NAMALWA (cell line): ENCODE measurements around the gene TREH.

Experiments used
- DNase-seq: peaks from one replicate; pipeline ENCODE4 v3.0.0-alpha.2; 2015; ENCODE audit warnings: low spot score

TREH gene

DNA sequence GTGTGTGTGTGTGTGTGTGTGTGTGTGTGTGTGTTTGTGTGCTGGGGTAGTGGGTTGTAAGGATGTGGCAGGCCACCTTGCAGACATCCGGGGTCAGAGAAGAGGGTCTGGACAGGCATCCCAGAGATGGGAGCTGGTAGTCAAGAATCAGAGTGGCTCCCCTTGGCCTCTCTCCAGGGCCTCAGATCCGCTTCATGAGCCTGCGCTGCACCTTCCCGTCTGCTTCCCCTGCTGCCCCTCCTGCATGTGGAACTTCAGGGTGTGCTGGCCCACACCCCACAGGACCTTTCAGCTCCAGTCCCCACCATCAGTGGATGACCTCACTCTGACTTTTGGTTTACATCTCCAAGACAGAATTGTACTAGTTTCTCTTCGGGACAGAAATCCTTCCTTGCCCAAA, 31.2 kb downstream of the TREH start:
- no peak for DNase-seq

DNA sequence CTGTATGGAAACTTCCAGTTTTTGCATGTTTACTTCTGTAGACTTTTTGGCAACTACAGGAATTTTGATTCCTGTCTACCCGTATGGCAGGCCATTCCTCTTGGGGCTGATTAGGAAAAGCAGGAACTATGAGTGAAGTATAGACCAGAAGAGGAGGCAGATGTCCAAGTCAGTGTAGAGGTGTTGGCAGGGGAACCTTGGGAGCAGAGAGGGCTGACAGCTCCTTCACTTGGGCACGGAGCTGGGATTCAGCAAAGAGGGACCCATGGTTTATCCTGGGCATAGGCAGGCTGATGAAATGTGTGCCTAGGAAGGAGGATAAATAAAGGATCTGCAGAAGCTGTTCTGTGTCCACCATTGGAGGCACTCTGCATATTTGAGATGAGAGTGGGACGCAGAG, 33.1 kb downstream of the TREH start:
- no peak for DNase-seq

DNA sequence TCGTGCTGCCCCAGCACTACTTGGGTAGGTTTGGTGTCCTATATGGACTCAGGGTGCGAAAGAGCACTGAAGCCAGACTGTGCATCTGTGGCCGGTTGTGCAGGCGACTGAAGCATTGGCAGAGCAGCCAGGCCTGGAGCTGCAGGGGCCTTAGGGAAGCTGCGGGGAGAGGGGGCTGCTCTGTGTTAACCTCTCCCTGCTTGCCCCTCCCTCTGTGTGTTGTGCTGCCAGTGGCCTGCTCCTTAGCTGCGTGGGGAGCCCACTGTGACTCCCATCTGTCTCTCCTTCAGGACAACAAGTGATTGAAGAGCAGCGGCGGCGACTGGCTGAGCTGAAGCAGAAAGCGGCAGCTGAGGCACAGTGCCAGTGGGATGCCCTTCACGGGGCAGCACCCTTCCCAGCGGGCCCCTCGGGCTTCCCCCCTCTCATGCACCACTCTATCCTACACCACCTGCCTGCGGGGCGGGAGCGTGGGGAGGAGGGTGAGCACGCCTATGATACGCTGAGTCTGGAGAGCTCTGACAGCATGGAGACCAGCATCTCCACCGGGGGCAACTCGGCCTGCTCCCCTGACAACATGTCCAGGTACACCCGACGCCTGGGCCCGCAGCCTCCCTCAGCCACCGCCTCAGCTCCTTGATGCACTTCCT, 34.3 kb downstream of the TREH start:
- no peak for DNase-seq

DNA sequence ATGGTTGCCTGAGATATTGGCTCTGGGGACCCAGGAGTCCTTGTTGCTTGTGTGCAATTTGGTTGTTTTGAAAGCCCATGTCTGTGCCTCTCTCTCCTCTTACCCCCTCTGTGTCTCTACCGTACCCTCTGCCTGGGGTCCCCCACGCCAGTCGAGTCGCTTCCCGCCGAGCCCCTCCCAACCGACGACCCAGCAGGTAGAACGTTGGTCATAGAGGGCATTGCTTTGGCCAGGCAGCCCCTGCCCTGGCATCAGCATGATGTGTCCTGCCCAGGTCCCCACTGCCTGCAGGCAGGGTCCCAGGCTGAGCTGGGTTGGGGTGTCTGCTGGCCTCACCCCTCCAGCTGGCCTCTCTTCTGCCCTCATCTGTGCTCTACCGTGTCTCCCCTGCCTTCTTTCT, 35.0 kb downstream of the TREH start:
- no peak for DNase-seq

DNA sequence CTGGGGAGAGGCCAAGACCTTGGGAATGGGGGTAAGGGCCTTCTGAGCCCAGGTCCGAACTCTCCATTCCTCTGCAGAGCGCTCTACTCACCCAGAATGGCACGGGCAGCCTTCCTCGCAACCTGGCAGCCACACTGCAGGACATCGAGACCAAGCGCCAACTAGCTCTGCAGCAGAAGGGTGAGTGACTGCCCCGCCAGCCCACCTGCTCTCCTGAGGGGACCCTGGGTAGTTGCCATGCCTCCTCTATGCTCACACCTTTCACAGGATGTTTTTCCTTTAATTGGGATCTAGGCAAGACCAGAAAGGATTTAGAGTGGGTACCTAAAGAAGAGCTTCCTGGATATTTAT, 35.5 kb downstream of the TREH start:
- DNase-seq = no peak

DNA sequence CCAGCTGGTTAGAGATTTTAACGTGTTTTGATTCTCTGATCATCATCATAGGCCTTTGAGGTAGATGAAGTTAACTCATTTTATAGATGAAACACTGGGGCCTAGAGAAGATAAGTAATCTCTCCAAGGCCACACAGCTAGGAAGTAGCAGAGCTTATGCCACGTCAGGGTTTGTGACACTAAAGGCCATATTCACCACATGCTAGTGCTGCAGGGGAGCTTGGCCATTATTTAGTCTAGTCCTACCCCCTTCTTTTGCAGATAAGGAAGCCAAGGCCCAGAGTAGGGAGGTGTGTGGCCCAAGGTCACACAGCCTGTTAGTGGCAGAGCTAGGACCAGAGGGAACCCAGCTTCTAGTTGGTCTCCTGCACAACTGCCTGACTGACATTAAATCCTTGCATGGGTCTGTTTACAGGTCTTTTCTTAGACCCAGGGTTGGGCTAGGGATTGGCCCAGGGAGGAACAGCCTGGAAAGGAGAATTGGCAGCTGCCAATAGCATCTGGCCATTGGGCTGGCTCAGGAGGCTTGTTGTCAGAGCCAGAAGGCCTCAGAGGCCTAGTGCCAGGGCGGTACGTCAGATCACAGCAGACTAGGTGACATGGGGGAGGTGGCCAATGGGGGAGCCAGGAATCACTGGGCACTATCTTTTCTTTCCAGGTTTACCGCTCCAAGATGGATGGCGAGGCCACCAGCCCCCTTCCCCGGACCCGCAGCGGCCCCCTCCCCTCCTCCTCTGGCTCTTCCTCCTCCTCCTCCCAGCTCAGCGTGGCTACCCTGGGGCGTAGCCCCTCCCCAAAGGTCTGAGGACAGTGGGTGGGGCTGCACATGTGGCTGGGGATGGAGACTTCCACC, 36.1 kb downstream of the TREH start:
- DNase-seq = no peak

DNA sequence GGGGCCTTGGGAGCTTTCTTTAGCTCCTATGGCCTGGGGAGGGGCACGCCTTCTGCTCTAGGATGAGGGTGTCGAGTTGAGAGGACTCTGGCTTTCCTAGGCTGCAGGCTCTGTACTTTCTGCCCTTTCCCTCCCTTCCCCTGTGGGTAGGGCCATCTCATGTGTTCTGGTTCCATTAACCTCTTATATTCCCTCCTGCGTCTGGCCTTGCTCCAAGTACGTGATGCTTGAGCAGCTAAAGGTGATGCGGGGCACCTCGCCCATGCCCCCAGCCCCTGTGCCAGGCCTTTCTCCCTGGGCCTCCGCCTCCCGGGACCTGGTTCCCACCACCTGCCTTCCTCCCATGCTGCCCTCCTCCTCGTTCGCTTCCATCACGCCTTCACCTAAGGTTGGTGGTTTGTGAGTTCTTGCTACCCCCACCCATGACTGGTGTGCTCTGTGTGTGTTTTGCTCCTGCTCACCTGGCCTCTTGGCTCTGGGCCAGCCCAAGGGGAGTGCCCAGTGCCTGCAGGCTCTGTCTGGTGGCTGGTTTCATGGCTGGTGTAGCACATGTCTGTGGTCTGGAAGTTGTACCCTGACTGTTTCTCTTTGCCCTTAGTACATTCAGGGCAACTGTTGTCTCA, 37.9 kb downstream of the TREH start:
- no peak for DNase-seq

DNA sequence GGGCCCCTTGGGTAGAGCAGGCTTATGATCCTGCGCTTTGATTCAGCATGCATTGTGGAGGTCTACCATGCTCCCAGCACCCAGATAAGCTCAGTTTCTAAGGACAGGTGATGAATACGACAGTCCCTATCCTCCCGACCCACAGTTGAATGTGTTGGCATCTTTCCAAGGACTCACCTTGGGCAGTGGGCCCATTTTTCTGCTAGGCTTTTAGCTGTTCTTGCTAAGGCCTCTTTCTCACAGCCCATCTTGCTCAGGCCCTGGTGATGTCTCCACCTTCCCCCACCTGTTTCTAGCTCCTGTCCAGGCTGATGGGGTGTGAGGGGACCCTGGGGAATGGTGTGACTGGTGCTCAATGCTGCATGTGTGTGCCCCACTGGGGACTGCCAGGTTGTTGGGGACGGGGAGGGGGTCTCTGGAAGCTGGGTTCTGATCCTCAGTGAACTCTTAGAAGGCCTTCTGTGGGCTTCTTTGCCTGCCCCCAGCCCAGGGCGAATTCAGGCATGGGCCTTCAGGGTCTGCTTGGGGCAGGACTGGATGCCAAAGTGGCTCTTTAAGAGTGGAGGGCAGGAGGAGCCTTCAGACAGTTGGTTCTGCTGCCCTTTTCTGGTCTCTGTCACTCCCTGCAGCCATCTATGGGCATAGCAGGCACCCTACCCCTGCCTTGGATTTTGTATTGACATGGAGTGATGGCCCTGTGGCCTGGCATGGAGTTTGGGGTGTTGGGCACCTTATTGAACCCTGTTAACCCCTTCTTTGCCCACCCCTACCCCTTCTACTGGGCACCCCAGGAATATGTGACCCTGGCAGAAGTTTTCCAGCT, 38.9 kb downstream of the TREH start:
- DNase-seq = no peak

DNA sequence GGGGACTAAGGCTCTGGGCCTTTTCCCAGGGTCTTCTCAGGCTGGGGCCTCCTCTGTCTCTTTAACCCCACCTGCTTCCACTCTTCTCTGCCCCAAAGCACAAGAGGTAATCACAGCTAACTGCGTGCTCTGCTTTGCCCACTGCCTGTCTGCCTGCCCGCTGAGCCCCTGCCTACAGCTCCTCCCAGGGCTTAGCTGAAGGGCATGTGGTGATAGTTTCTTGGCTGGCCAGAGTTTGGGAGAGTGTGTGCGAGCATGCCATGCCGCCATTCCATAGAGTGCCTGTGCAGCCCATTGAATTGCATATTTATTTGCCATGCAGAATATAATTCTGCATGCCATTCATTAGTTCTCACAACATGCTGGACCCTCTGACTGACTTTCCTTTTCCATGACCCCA, 39.6 kb downstream of the TREH start:
- DNase-seq = no peak

DNA sequence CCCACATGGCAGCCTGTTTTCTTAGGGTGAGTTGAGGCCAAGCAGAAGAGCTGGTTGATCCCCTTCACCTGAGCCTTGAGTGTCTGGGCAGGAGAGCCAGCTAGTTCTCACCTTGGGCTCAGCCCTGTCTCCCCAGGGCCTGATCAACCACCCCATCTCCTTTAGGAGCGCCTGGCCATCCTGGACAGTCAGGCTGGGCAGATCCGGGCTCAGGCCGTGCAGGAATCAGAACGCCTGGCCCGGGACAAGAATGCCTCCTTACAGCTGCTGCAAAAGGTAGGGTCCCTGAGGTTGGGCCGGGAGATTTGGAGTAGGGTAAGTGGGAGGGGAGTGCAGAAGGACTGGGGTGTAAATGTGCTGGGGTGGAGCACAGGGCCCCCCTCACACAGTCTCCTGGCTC, 40.7 kb downstream of the TREH start:
- no peak for DNase-seq

DNA sequence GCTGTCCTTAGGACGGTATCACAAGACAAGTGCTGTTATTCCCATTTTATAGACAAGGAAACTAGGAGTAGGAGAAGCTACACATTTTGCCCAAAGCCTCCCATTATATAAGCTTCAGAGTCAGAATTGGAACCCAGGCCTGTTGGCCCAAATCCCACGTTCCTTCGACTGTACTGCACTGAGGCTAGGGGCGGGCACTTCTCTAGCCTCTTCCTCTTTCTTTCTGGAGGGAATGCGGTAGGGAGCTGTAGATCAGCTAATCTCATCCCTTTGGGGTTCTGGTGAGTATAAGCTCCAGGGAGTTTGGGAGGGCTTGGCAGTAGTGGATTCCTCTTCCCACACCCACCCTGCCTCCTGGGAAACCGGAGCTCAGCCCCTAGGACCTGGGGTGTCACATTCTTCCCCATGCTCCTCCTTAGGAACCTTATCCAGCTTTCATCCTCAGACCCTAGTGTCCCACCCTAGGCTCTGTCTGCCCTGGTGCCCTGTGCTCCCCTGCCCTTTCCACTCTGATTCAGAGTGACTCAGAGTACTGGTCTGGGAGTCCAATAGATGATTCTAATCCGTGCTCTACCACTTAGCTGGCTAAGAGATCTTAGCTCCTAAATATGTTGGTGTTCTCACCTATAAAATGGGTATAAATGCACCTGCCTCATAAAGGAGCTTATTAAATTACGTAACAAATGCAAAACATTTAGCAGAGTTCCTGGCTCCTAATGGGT, 42.7 kb downstream of the TREH start:
- no peak for DNase-seq

DNA sequence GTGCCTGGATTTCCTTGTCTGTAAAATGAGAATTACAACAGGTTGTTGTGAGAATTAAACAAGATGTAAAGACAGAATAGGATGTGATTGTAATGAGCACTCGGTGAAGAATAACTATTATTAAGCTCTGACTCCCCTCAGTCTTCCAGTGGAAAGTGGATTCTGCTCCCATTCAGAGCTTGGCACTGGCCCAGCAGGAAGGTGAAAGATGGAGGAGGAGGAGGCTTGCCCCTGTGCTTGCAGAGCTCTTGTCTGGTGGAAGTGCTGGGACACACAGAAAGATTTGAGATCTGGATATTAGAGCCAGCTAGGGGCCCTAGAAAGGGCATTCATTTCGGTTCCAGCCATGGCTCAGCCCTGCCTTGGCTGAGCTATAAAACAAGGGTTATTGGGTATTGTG, 43.8 kb downstream of the TREH start:
- DNase-seq = no peak

DNA sequence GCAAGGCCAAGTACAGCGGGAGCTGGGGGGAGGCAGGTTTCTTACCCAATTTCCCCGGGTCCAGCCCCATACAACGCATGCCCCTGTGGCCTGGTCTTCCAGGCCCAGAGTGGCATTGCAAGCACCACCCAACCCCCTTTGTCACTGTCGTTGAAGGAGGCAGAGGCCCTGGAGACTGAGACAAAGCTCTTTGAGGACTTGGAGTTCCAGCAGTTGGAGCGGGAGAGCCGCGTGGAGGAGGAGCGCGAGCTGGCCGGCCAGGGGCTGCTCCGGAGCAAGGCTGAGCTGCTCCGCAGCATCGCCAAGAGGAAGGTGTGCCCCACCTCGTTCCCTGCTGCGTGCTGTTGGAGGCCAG, 44.2 kb downstream of the TREH start:
- no peak for DNase-seq

DNA sequence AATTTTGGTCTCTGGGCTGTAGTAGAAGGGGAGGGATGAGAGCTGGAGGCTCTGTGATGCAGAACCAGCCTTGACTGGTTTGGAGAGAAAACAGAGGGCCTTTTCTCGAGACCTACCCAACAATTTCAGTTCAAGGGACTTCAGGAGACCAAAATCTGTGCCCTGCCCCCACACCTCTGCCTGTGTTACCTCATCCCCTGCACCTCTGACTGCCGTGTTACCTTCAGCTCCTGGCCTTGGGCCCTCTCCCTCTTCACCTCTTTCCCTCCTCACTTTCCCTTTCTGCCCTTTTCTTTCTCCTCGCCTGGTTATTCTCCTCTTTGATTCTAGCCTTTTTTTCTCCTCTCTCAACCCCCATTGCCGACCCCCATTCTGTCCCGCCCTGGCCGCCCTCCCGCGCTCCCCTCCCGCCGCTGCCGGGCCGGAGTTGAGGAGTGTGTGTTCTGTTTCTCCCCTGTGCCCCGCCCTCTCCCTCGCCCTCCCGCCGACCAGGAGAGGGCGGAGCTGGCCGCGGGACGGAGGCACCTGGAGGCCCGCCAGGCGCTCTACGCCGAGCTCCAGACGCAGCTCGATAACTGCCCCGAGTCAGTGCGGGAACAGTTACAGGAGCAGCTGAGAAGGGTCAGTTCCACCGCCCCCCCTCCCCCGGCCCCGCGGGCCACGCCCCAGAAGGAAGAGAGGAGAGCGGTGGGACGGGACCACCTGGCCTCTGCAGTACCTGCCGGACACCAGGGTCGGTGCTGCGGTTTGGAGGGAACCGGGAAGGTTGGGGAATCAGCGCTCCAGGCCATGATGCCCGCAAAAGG, 44.8 kb downstream of the TREH start:
- no peak for DNase-seq

DNA sequence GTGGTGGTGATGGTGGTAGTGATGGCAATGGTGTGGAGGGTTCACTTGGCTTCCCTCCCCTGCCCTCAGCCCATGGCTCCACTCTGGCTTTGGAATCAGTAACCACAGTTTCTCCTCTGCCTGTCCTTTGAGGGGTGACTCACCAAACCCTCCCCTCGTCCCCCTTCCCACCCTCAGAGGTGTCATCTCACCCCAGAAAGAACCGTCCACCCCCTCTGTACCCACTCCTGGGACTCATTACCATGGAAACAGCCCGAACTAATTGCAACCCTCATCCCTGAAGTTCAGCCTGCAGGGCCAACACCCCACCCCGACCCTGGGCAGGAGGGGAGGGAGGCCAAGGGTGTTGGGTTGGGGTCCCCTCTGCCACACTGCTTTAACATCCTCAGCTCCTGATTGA, 45.5 kb downstream of the TREH start:
- DNase-seq = no peak

DNA sequence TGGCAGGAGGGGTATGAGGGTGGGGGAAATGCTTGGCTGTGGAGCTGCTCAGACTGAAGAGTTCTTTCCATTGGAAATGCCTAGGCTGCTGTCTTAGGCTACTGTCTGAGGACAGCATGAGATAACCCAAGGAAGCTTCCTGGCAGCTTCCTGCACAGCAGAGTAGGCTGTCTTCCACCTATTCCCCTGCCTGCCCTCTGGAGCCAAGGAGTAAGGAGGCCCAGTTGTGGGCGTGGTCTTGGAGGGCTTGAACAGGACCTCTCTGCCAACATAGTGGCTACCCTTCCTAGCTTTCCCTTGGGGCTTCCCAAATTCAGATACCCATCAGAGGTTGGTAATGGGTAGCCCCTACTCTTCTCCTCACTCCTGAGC, 46.1 kb downstream of the TREH start:
- DNase-seq = no peak

DNA sequence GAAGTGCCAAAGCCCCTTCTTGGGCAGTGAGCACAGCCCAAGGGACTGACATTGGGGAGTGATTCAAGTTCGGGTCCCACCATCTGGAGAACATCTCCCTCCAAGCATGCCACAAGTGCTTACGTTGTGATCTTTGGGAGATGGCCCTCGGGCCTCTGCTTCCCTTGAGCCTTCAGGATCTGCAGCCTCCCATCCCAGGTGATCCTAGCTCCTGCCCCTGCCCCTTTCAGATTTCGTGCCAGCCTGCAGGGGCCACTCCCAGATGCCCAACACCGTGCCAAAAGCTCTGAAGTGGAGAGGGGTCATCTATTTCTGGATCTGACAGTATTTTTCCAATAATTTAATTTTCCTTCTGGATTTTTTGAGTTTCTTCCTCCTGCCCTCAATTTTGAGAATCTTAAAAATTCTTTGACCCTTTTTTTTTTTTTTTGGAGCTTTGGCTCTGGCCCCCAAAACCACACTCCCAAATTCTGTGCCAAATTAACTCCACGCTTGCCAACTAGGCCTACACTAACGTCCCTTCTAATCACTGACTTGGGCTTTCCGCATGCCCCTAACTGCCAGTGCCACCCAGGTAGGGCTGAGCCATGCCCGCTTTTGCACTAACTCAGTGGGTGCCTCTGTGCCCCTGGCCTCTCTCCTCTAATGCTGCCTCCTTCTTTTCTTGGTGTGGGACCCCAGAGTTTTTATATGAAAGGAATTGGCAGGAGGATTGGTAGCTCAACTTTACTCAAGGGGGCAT, 46.7 kb downstream of the TREH start:
- DNase-seq = no peak

DNA sequence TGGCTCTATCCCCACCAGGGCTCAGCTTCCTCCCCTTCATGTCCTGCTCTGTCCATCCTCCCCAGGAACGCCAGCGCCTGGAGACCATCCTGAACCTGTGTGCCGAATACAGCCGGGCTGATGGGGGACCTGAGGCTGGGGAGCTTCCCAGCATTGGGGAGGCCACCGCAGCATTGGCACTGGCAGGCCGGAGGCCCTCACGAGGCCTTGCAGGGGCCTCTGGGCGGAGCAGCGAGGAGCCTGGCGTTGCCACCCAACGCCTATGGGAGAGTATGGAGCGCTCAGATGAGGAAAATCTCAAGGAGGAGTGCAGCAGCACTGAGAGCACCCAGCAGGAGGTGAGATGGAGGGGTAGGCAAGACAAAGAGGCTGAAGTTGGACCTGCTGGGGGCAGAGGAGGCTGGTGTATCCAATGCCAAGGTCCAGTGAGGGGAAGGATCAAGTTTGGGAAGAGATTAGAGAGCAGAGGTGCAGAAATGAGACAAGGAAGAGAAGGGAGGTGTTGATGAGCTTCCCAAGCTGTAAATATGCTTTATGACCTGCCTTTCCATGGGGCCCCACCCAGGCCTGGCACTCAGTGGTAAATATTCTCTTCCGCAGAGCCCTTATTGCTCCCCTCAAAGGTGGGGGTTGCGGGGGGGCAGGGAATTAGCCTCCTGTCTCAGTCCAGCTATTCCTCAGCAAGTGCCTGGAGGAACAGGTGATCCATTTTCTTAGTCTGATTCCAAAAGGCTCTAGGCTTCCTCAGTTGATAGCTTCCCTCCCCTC, 48.1 kb downstream of the TREH start:
- no peak for DNase-seq

DNA sequence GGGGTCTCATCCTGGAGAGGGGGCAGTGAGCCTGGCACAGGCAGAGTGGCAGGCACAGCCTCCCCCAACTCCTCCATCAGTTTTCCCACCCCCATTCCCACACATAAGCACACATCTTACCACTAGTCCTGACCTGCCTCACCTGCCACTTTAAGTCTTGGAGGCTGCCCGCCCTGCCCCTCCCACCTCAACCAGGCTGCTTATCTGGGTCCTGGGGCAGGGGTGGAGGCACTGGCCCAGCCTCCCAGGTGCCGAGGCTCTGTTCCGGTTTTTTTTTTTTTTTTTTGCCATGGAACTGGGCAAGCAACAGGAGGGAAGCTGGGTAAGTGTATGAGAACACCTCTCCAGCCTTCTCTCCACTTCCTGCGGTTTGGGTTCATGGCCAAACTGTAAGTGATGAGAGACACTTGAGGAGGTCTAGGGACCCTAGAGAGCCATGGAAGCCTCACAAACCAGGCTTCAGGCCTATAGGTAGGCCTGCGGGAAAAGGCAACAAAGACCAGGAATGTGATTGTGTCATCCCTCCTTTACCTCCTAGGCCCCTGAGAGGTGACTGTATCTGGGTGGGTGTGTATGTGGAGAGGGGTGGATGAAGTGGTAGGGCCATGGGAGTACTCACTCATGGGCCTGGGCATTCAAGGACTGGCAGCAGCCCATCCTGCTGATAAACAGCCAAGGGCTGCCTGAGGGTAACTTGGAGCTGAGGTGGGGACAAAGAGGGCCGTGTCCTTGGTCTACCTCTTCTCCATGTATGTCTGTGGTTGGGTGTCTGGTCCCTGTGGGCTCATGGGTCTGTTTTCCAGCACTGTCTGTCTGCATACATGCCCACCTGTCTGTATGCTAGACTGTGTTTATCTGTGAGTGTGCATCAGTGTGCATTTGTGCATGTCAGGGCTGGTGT, 49.4 kb downstream of the TREH start:
- no peak for DNase-seq
